H9 (cell line): ENCODE data around the gene AIF1L. TPM values are rescaled to one million over a fixed set of nuclear protein-coding genes. Genes with fewer than 3 reads are reported as not detected.

Experiments used
- DNase-seq: peaks from one replicate; pipeline ENCODE4 v3.0.0-alpha.2; 2017
- H2AFZ ChIP-seq: one replicate; pipeline ENCODE4 v1.6.1; 2013; ENCODE audit warnings: mild to moderate bottlenecking, low read length, control low read depth, moderate library complexity
- H2AK5ac ChIP-seq: 2 replicates; pipeline ENCODE4 v1.6.1; 2013; ENCODE audit warnings: low read length, control low read depth, mixed read lengths; ENCODE audit not compliant: insufficient read length
- H2BK120ac ChIP-seq: one replicate; pipeline ENCODE4 v1.6.1; 2013; ENCODE audit warnings: low read depth, mild to moderate bottlenecking, low read length, control low read depth, inconsistent platforms; ENCODE audit not compliant: poor library complexity, severe bottlenecking
- H2BK12ac ChIP-seq: 2 replicates; pipeline ENCODE4 v1.6.1; 2013; ENCODE audit warnings: low read length, control low read depth, mixed read lengths, low read depth; ENCODE audit not compliant: insufficient read length
- H2BK15ac ChIP-seq: 2 replicates; pipeline ENCODE4 v1.6.1; 2013; ENCODE audit warnings: low read depth, low read length, control low read depth
- H2BK20ac ChIP-seq: one replicate; pipeline ENCODE4 v1.6.1; 2013; ENCODE audit warnings: low read depth, mild to moderate bottlenecking, low read length, control low read depth, inconsistent platforms; ENCODE audit not compliant: poor library complexity, severe bottlenecking
- H2BK5ac ChIP-seq: 2 replicates; pipeline ENCODE4 v1.6.1; 2013; ENCODE audit warnings: low read length, control low read depth, mixed read lengths; ENCODE audit not compliant: insufficient read length
- H3K14ac ChIP-seq: 2 replicates; pipeline ENCODE4 v1.6.1; 2013; ENCODE audit warnings: low read length, control low read depth; ENCODE audit not compliant: insufficient read depth
- H3K18ac ChIP-seq: 2 replicates; pipeline ENCODE4 v1.6.1; 2013; ENCODE audit warnings: low read depth, mild to moderate bottlenecking, mixed read lengths, low read length, control low read depth; ENCODE audit not compliant: insufficient read length
- H3K23ac ChIP-seq: 2 replicates; pipeline ENCODE4 v1.6.1; 2013; ENCODE audit warnings: low read length, control low read depth, mixed read lengths, low read depth; ENCODE audit not compliant: insufficient read length
- H3K23me2 ChIP-seq: 2 replicates; pipeline ENCODE4 v1.6.1; 2013; ENCODE audit warnings: low read depth, mild to moderate bottlenecking, mixed read lengths, low read length, control low read depth; ENCODE audit not compliant: insufficient read length, poor library complexity, severe bottlenecking
- H3K27ac ChIP-seq: 2 replicates; pipeline ENCODE4 v1.5.1; 2013; ENCODE audit warnings: low read length, control low read depth, mixed read lengths, low read depth; ENCODE audit not compliant: insufficient read length
- H3K27me3 ChIP-seq: 2 replicates; pipeline ENCODE4 v1.6.1; 2013; ENCODE audit warnings: low read length, control low read depth, inconsistent platforms; ENCODE audit not compliant: insufficient read depth
- H3K4ac ChIP-seq: 2 replicates; pipeline ENCODE4 v1.6.1; 2013; ENCODE audit warnings: low read depth, mild to moderate bottlenecking, control low read depth, inconsistent platforms, low read length, moderate library complexity
- H3K4me1 ChIP-seq: 2 replicates; pipeline ENCODE4 v1.6.1; 2013; ENCODE audit warnings: low read length, control low read depth, inconsistent platforms; ENCODE audit not compliant: insufficient read depth
- H3K4me2 ChIP-seq: 2 replicates; pipeline ENCODE4 v1.6.1; 2013; ENCODE audit warnings: low read length, control low read depth, mixed read lengths; ENCODE audit not compliant: insufficient read length, insufficient read depth
- H3K56ac ChIP-seq: 2 replicates; pipeline ENCODE4 v1.6.1; 2013; ENCODE audit warnings: low read depth, mild to moderate bottlenecking, mixed read lengths, low read length, control low read depth; ENCODE audit not compliant: insufficient read length
- H3K79me1 ChIP-seq: 2 replicates; pipeline ENCODE4 v1.6.1; 2013; ENCODE audit warnings: low read depth, mild to moderate bottlenecking, moderate library complexity, low read length, control low read depth, inconsistent platforms; ENCODE audit not compliant: insufficient read depth, poor library complexity, severe bottlenecking
- H3K79me2 ChIP-seq: 2 replicates; pipeline ENCODE4 v1.6.1; 2013; ENCODE audit warnings: low read length, control low read depth, inconsistent platforms; ENCODE audit not compliant: insufficient read depth
- H3K9ac ChIP-seq: 2 replicates; pipeline ENCODE4 v1.6.1; 2013; ENCODE audit warnings: low read length, control low read depth, mixed read lengths; ENCODE audit not compliant: insufficient read length; ENCODE audit errors: extremely low read depth
- H3K9me3 ChIP-seq: one replicate; pipeline ENCODE4 v1.6.1; 2013; ENCODE audit warnings: low read depth, low read length, inconsistent platforms; ENCODE audit not compliant: control insufficient read depth
- H3T11ph ChIP-seq: one replicate; pipeline ENCODE4 v1.6.1; 2013; ENCODE audit warnings: mild to moderate bottlenecking, low read length, control low read depth, inconsistent platforms
- H4K20me1 ChIP-seq: one replicate; pipeline ENCODE4 v1.6.1; 2013; ENCODE audit not compliant: control insufficient read depth, insufficient read length, insufficient read depth
- H4K5ac ChIP-seq: 2 replicates; pipeline ENCODE4 v1.6.1; 2013; ENCODE audit warnings: low read depth, mild to moderate bottlenecking, mixed read lengths, low read length, control low read depth; ENCODE audit not compliant: insufficient read length
- H4K8ac ChIP-seq: replicated peaks from 2 replicates; pipeline ENCODE4 v1.6.1; 2013; ENCODE audit warnings: low read length, control low read depth, mixed read lengths, low read depth; ENCODE audit not compliant: insufficient read length
- H4K91ac ChIP-seq: 2 replicates; pipeline ENCODE4 v1.6.1; 2013; ENCODE audit warnings: low read depth, mild to moderate bottlenecking, moderate library complexity, mixed read lengths, low read length, control low read depth; ENCODE audit not compliant: insufficient read length
- H3K27ac Mint-ChIP-seq, 3 experiments: 2 replicates in 2 of 3; 3 replicates in 1 of 3; pipeline ENCODE4 v1.8.0; 2020 to 2021; ENCODE audit warnings: mixed read lengths in 3 of 3, mild to moderate bottlenecking in 1 of 3, moderate library complexity in 1 of 3
- H3K27me3 Mint-ChIP-seq: 2 replicates; pipeline ENCODE4 v1.8.0; 2021; ENCODE audit warnings: low read depth, mild to moderate bottlenecking, moderate library complexity, mixed read lengths
- H3K36me3 Mint-ChIP-seq, 3 experiments: 2 replicates in 2 of 3; 3 replicates in 1 of 3; pipeline ENCODE4 v1.8.0; 2020 to 2021; ENCODE audit warnings: low read depth in 3 of 3, mixed read lengths in 3 of 3; ENCODE audit not compliant: insufficient read depth in 1 of 3
- H3K4me1 Mint-ChIP-seq, 2 experiments: 2 replicates each; pipeline ENCODE4 v1.8.0; 2020; ENCODE audit warnings: mixed read lengths in 2 of 2
- H3K4me3 Mint-ChIP-seq, 2 experiments: 2 replicates in 1 of 2; 3 replicates in 1 of 2; pipeline ENCODE4 v1.8.0; 2020 to 2021; ENCODE audit warnings: mild to moderate bottlenecking in 2 of 2, mixed read lengths in 2 of 2, moderate library complexity in 1 of 2
- H3K9me3 Mint-ChIP-seq, 2 experiments: 2 replicates in 1 of 2; 3 replicates in 1 of 2; pipeline ENCODE4 v1.8.0; 2020; ENCODE audit warnings: mild to moderate bottlenecking in 2 of 2, mixed read lengths in 2 of 2, moderate library complexity in 1 of 2
- WGBS: extraction: QIAGEN DNeasy Blood & Tissue Kit; methylation state at CpG from one replicate; pipeline ENCODE4 v1.1.7; 2013; ENCODE audit warnings: missing lambda C conversion rate, low lambda C conversion rate, mixed read lengths; ENCODE audit not compliant: insufficient read length; ENCODE audit errors: extremely low coverage; 5-methylcytosine and 5-hydroxymethylcytosine counted together
- long read RNA-seq: library from polyadenylated mRNA; unstranded; transcript quantifications from one replicate; pipeline ENCODE4 v2.0.0, GENCODE V29; 2020
- total RNA-seq: library from RNA; stranded (reverse); gene quantifications from 2 replicates; pipeline ENCODE4 v1.2.1, GENCODE V29; 2021
- TF ChIP-seq, protein P1 (sequence below): fragments of 200-600 bp; sonication (generic); conservative IDR thresholded peaks from 3 replicates; pipeline ENCODE4 v1.8.0; 2021; ENCODE audit warnings: antibody characterized with exemption, mild to moderate bottlenecking

The AIF1L gene
- 122 and 126 TPM in 2 replicates for total RNA-seq
- long read RNA-seq, transcript AIF1L-201 (6 exons, 3,364 nt), result major isoform, 712 of 836 reads
- long read RNA-seq, transcript AIF1L-204 (6 exons, 3,284 nt), result minor isoform, 5 of 836 reads
- long read RNA-seq, transcript AIF1L-208 (6 exons, 3,398 nt), result minor isoform, 30 of 836 reads
- long read RNA-seq, partial matches to known transcripts, result 57 of 836 reads
- long read RNA-seq, other reads (novel, unspliced or antisense), result 29 of 836 reads

DNA sequence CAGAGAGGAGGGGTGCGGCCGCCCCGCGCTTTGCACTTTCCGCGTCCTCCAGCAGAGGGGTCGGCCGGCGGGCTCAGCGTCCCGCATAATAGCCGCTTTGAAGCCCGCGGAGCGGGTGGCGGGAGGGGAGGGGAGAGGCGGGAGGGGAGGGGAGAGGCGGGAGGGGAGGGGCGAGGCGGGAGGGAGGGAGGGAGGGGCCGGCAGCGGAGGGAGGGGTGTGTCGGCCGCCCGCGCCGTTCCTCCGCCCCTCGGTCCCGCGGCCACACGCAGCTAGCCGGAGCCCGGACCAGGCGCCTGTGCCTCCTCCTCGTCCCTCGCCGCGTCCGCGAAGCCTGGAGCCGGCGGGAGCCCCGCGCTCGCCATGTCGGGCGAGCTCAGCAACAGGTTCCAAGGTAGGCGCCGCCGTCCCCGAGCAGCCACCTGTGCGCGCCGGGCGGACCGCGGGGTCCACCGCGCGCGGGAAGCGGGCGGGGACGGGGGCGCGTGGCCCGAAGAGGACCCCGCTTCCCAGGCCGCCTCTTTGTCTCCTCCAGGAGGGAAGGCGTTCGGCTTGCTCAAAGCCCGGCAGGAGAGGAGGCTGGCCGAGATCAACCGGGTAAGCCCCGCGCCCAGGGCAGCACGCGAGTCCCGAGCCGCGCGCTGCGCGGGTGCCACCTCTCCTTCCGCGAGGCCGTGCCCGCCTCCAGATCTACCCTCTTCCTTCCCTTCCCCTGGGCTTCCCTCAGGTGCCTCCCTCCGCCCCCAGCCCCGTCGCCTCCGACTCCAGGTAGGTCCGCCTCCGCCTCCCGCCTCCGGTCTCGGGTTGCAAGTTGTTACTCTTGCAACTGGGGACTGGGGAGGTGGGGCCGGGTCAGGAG is at the start of gene AIF1L:
Gene AIF1L, plus strand, starts transcription at position 263 of the 857 bp plus-strand sequence. Its CDS starts 99 bp downstream, at position 362.
- Histone ChIP-seq H3K79me1 (no peaks in the 10 kb centered on the region), H3K23ac (no peak within 1 kb of the TSS), H3K9ac (peak within 1 kb of the TSS; percentile 78), H3K79me2 (no peaks in the 10 kb centered on the region; the same call in 1 of the 2 replicates), H4K20me1 (no peaks in the 10 kb centered on the region), H3T11ph (no peak within 1 kb of the TSS), H4K5ac (no peak within 1 kb of the TSS), H3K9me3 (no peaks in the 10 kb centered on the region), H2AK5ac (no peak within 1 kb of the TSS), H3K4ac (no peak within 1 kb of the TSS), H2BK120ac (no peak within 1 kb of the TSS), H3K14ac (peak within 1 kb of the TSS; percentile 90; the same call in 1 of the 2 replicates), H2BK20ac (no peak within 1 kb of the TSS), H3K4me2 (peak within 1 kb of the TSS; percentile 54), H4K91ac (no peak within 1 kb of the TSS), H3K18ac (peak within 1 kb of the TSS; percentile 66), H3K27me3 (no peaks in the 10 kb centered on the region), H4K8ac (no peak within 1 kb of the TSS), H3K27ac (no peak within 1 kb of the TSS), H3K56ac (no peak within 1 kb of the TSS), H2BK12ac (no peak within 1 kb of the TSS), H3K4me1 (peaks cover 14% of the 10 kb centered on the region; the same call in 1 of the 2 replicates), H2BK5ac (no peak within 1 kb of the TSS), H2BK15ac (no peak within 1 kb of the TSS), H3K23me2 (peaks cover 3% of the 10 kb centered on the region), H2AFZ (no peak within 1 kb of the TSS)
- peak; percentile 94 for DNase-seq
- peaks cover 41 to 48% of the 10 kb centered on the region in 2 experiments for H3K4me1 Mint-ChIP-seq
- H3K4me3 Mint-ChIP-seq, result peak within 1 kb of the TSS; percentile 82
- H3K27me3 Mint-ChIP-seq, result peaks cover 23% of the 10 kb centered on the region
- no CpG with 5 or more reads among the region's 99 CpGs for WGBS
- no peaks in the 10 kb centered on the region; a peak in 1 of 5 replicates for H3K9me3 Mint-ChIP-seq
- H3K36me3 Mint-ChIP-seq, result peaks cover 9 to 27% (median 22%) of the 10 kb centered on the region in 3 experiments; a peak in 6 of 7 replicates
- H3K27ac Mint-ChIP-seq, result peak within 1 kb of the TSS; percentile 85 to 95 (median 90); a peak in 6 of 7 replicates
- TF ChIP-seq, protein P1, sequence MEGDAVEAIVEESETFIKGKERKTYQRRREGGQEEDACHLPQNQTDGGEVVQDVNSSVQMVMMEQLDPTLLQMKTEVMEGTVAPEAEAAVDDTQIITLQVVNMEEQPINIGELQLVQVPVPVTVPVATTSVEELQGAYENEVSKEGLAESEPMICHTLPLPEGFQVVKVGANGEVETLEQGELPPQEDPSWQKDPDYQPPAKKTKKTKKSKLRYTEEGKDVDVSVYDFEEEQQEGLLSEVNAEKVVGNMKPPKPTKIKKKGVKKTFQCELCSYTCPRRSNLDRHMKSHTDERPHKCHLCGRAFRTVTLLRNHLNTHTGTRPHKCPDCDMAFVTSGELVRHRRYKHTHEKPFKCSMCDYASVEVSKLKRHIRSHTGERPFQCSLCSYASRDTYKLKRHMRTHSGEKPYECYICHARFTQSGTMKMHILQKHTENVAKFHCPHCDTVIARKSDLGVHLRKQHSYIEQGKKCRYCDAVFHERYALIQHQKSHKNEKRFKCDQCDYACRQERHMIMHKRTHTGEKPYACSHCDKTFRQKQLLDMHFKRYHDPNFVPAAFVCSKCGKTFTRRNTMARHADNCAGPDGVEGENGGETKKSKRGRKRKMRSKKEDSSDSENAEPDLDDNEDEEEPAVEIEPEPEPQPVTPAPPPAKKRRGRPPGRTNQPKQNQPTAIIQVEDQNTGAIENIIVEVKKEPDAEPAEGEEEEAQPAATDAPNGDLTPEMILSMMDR, result peak; percentile 48; the same call in 2 of the 3 replicates
